Thoracic aorta (tissue), 2 donors: ENCODE results near the gene HYI. TPM values are rescaled to one million over a fixed set of nuclear protein-coding genes. Genes with fewer than 3 reads are reported as not detected.

Experiments used
- ATAC-seq: fragments of 150-250 bp; one replicate; pipeline ENCODE4 v1.8.0; 2017; ENCODE audit warnings: low read depth; ENCODE audit not compliant: insufficient number of reproducible peaks, low FRiP score
- DNase-seq: peaks from one replicate; pipeline ENCODE4 v3.0.0-alpha.2; 2020; ENCODE audit warnings: low spot score
- H3K27ac ChIP-seq, 2 donors: fragments of 200-600 bp; sonication (generic); 1 replicate in 1 of 2; 2 replicates in 1 of 2; pipeline ENCODE4 v1.5.1; 2016; ENCODE audit warnings: mild to moderate bottlenecking in 2 of 2, moderate library complexity in 2 of 2
- H3K27me3 ChIP-seq: fragments of 200-600 bp; sonication (generic); replicated peaks from 2 replicates; pipeline ENCODE4 v1.6.0; 2016; ENCODE audit warnings: mild to moderate bottlenecking; ENCODE audit not compliant: insufficient read depth
- H3K36me3 ChIP-seq: fragments of 200-600 bp; sonication (generic); one replicate; pipeline ENCODE4 v1.5.1; 2016
- H3K4me1 ChIP-seq, 2 donors: fragments of 200-600 bp; sonication (generic); 1 replicate in 1 of 2; 2 replicates in 1 of 2; pipeline versions ENCODE4 v1.5.1 to v1.6.0; 2016; ENCODE audit warnings: low read depth in 2 of 2, mild to moderate bottlenecking in 1 of 2; ENCODE audit not compliant: control insufficient read depth in 1 of 2
- H3K4me3 ChIP-seq: fragments of 200-600 bp; sonication (generic); 2 replicates; pipeline ENCODE4 v1.5.1; 2016; ENCODE audit warnings: mild to moderate bottlenecking
- H3K9me3 ChIP-seq: fragments of 200-600 bp; sonication (generic); 2 replicates; pipeline ENCODE4 v1.5.1; 2016
- CTCF ChIP-seq: fragments of 200-600 bp; sonication (generic); IDR thresholded peaks from one replicate; pipeline ENCODE4 v1.5.1; 2019; ENCODE audit warnings: antibody characterized with exemption
- total RNA-seq, 2 donors: library from RNA; depleted of rRNA; stranded (reverse); fragments of >200 nt; gene quantifications; one replicate each; pipeline versions ENCODE4 v1.1.0 to v1.2.3, GENCODE V29; 2016

HYI gene
- total RNA-seq, 2 donors from 2014 or later = 57.7 to 70.0 TPM

GRCh38 chr1:43454270-43455011 is 710 bp upstream of the HYI start:
- Histone ChIP-seq H3K36me3 (peaks cover 16% of the 10 kb centered on the region), H3K4me3 (peak overlapping the region; percentile 86), H3K4me1 (peaks cover 4 to 14% of the 10 kb centered on the region in 2 donors), H3K9me3 (no peaks in the 10 kb centered on the region), H3K27me3 (no peaks in the 10 kb centered on the region), H3K27ac (peak overlapping the region; percentile 77 to 91)
- DNase-seq (peak; percentile 39), ATAC-seq (peak; percentile 86)
- no peak for TF ChIP-seq CTCF

GRCh38 chr1:43452789-43453441 is 816 bp downstream of the HYI start:
- ATAC-seq = no peak
- Histone ChIP-seq H3K27ac (peak overlapping the region; percentile 89 to 91), H3K27me3 (no peaks in the 10 kb centered on the region), H3K4me3 (peak overlapping the region; percentile 86), H3K36me3 (peaks cover 31% of the 10 kb centered on the region), H3K9me3 (no peaks in the 10 kb centered on the region), H3K4me1 (peaks cover 4 to 14% of the 10 kb centered on the region in 2 donors)
- DNase-seq = no peak
- TF ChIP-seq CTCF = no peak

GRCh38 chr1:43451701-43452532 is 1.8 kb downstream of the HYI start:
- H3K4me1 ChIP-seq = peaks cover 4 to 14% of the 10 kb centered on the region in 2 donors
- peaks cover 41% of the 10 kb centered on the region for H3K36me3 ChIP-seq
- ATAC-seq (no peak), DNase-seq (no peak)
- H3K27me3 ChIP-seq = no peaks in the 10 kb centered on the region
- peak overlapping the region; percentile 89 to 91 for H3K27ac ChIP-seq
- TF ChIP-seq CTCF = no peak
- no peak overlapping the region for H3K4me3 ChIP-seq
- no peaks in the 10 kb centered on the region for H3K9me3 ChIP-seq

- H3K36me3 ChIP-seq = peaks cover 48% of the 10 kb centered on the region
- TF ChIP-seq CTCF = no peak
- no peak for DNase-seq
Measured at GRCh38 chr1:43451157-43451591, 2.6 kb downstream of the HYI start.

More at GRCh38 chr1:43451157-43451591, 2.6 kb downstream of the HYI start:
- Histone ChIP-seq H3K4me3 (no peak overlapping the region), H3K27ac (no peak overlapping the region), H3K4me1 (peaks cover 4 to 14% of the 10 kb centered on the region in 2 donors), H3K27me3 (no peaks in the 10 kb centered on the region), H3K9me3 (no peaks in the 10 kb centered on the region)
- ATAC-seq = no peak
